ENCODE measurements around the gene KPNA2. TPM values are rescaled to one million over a fixed set of nuclear protein-coding genes. Genes with fewer than 3 reads are reported as not detected.
"Not testable (repeated sequence)": the region's sequence is repeated elsewhere in the genome, so short reads cannot be mapped to it uniquely, and the experiment has no call there.

KPNA2 gene
- total RNA-seq, 4 donors from 2014 or later = 7.1 to 68.9 (median 39.2) TPM

DNA sequence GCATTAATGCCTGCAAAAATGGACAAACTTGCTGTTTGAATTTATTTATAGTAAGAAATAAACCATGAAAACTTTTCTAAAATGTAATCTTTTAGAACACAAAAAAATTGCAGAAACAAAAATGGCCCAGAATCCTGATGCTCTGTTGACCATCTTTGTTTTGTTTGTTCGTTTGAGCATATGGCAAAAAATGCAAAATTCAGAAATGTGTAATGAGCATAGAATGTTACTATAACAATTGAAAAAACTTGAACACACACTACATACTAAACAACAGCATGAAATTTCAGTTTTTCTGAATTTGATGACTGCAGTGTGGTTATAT, 1.1 kb upstream of the KPNA2 start:
- Histone ChIP-seq H3K9me3 (no peaks in the 10 kb centered on the region), H3K4me1 (peaks cover 3 to 4% of the 10 kb centered on the region in 2 donors), H3K4me3 (no peak overlapping the region), H3K27me3 (no peaks in the 10 kb centered on the region), H3K36me3 (no peaks in the 10 kb centered on the region), H3K27ac (peak overlapping the region in 1 of 2 donors; percentile 49)
- intact Hi-C loops (cut with DNase I; ENCODE audit: low total_unique reads) = no loop called here
- no peak for DNase-seq
- no peak for TF ChIP-seq POLR2A (IDR thresholded peaks at IDR 0.05)
- TF ChIP-seq, protein P1, sequence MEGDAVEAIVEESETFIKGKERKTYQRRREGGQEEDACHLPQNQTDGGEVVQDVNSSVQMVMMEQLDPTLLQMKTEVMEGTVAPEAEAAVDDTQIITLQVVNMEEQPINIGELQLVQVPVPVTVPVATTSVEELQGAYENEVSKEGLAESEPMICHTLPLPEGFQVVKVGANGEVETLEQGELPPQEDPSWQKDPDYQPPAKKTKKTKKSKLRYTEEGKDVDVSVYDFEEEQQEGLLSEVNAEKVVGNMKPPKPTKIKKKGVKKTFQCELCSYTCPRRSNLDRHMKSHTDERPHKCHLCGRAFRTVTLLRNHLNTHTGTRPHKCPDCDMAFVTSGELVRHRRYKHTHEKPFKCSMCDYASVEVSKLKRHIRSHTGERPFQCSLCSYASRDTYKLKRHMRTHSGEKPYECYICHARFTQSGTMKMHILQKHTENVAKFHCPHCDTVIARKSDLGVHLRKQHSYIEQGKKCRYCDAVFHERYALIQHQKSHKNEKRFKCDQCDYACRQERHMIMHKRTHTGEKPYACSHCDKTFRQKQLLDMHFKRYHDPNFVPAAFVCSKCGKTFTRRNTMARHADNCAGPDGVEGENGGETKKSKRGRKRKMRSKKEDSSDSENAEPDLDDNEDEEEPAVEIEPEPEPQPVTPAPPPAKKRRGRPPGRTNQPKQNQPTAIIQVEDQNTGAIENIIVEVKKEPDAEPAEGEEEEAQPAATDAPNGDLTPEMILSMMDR (IDR thresholded peaks at IDR 0.05) = no peak

DNA sequence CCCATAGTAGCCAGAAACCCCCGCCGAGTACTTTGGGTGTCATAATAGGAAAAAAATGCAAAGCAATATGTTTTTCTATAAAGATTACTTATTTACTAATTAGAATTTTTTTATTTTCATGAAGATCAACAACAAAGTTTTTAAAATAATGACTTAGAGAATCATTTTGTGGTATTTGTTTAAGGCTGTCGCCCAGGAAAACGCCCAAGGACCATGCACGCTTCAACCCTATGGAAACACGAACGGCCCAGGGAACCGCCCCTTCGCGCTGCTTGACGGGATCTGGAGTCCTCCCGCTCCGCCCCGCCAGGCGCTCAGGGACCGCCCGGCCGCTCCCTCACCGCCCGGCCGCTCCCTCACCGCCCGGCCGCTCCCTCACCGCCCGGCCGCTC, 408 bp upstream of the KPNA2 start:
- TF ChIP-seq, protein P1 (IDR thresholded peaks at IDR 0.05) = peak in 1 of 4 experiments; percentile 28
- TF ChIP-seq POLR2A (IDR thresholded peaks at IDR 0.05) = no peak
- Histone ChIP-seq H3K36me3 (no peaks in the 10 kb centered on the region), H3K9me3 (no peaks in the 10 kb centered on the region), H3K4me1 (peaks cover 3 to 4% of the 10 kb centered on the region in 2 donors), H3K27ac (peak overlapping the region in 1 of 2 donors; percentile 49), H3K27me3 (no peaks in the 10 kb centered on the region), H3K4me3 (peak overlapping the region; percentile 26 to 41)
- intact Hi-C loops (cut with DNase I; ENCODE audit: low total_unique reads) = no loop called here
- peak; percentile 89 to 91 for DNase-seq

DNA sequence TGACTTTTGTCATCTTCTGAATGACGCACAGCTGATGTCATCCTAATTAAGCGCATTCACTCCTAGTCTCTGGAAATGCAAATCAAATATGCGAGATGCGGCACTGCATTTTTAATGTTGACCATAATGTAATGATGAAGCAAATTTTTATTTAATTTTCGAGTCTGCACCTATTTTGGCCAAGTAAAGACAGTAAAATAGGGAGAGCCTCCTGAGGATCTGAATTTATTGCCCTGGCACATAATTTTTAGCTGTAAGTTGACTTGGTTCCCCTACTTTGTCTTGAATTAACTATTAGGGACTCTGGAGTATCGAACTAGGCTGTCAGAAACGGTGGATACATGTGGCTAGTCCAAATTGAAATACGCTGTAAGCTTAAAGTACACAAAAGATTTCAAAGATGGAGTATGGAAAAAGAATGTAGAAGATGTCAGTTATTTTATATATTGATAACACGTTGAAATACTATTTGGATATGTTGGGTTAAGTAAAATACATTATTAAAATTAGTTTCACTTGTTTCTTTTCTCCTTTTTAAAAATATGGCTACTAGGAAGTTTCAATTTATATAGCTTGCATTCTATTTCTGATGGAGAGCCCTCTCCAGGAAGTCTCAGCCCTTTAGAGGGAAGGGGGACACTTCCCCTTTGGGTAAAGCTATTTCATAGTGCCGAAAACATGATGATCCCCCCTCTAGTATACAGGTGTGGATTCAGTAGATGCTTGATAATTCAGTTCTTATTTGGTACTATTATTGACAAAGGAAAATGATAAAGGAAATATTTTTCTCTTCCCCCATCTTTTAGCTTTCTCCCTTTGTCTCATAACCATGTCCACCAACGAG, 991 bp downstream of the KPNA2 start:
- H3K27me3 ChIP-seq = no peaks in the 10 kb centered on the region
- intact Hi-C loops (cut with DNase I; ENCODE audit: low total_unique reads) = no loop called here
- H3K27ac ChIP-seq = peak overlapping the region; percentile 71 to 75
- H3K4me3 ChIP-seq = peak overlapping the region; percentile 76 to 90
- no peaks in the 10 kb centered on the region for H3K9me3 ChIP-seq
- no peaks in the 10 kb centered on the region for H3K36me3 ChIP-seq
- peaks cover 3 to 4% of the 10 kb centered on the region in 2 donors for H3K4me1 ChIP-seq
- no peak for DNase-seq
- TF ChIP-seq, protein P1 (IDR thresholded peaks at IDR 0.05) = peak in 1 of 4 experiments; percentile 3
- no peak for TF ChIP-seq POLR2A (IDR thresholded peaks at IDR 0.05)

DNA sequence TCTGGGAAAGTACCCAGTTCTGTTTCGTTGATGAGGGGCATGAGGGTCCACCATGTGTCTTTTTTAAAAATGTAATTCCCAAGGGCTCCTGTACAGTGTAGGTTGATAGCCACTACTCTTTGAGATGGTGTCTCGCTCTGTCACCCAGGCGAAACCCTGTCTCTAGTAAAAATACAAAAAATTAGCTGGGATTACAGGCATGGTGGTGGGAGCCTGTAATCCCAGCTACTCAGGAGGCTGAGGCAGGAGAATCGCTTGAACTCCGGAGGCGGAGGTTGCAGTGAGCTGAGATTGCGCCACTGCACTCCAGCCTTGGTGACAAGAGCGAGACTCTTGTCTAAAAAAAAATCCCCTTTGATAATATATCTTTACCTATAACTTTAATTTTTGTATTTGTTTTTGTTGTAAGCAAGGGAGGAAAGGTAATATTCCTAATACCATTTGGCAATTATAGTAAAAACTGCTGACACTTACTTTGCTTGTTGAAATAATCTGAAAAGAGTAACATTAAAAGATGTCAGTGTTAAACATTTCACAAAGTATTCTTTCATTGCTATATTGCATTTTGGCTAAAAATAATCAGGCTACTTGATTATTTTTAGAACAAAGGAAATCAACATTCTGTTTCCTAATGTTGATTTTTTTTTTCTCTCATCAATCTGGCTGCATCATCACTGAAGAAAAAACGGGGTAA, 11.8 kb downstream of the KPNA2 start:
- no peak for DNase-seq
- intact Hi-C loops (cut with DNase I; ENCODE audit: low total_unique reads) = no loop called here
- Histone ChIP-seq H3K36me3 (no peaks in the 10 kb centered on the region), H3K4me1 (peaks cover 0 to 10% of the 10 kb centered on the region in 2 donors), H3K27me3 (no peaks in the 10 kb centered on the region), H3K4me3 (no peak overlapping the region), H3K9me3 (no peaks in the 10 kb centered on the region), H3K27ac (peak overlapping the region; percentile 37 to 49)
- TF ChIP-seq, protein P1 (IDR thresholded peaks at IDR 0.05) = no peak
- TF ChIP-seq POLR2A (IDR thresholded peaks at IDR 0.05) = no peak

DNA sequence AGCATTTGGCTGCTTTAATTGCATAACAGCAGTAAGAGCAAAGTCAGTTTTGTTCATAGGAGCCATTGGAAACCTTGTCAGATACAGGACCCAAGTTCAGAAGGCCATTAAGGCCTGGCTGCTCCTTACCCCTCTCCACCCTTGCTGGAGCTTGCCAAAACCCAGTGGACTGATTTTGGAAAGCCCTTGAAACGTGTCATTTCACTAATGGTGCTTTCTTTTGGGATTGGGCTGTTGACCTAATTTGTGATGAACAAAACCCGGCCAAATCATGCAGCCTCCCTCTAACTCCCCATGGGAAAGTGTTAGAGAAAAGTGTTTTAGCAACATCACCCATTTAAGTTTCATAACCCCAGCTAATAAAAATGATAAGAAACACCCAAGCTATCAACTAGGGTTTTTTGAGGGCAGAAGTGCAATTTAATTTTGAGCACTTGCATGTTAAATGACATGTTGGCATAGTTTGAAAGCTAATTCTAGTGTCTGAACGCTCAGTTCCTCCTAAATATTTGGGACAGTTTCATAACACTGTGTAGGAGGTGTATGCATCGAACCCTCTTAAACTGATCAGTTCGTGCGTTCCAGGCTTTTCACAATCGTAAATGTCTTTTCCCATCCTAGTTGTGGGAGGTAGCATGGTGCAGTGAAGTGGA, 12.5 kb downstream of the KPNA2 start:
- H3K9me3 ChIP-seq; H3K27me3 ChIP-seq; H3K4me3 ChIP-seq; H3K36me3 ChIP-seq; intact Hi-C loops (cut with DNase I; ENCODE audit: low total_unique reads); H3K4me1 ChIP-seq: not testable (repeated sequence)
- DNase-seq = peak; percentile 49 to 52
- peak overlapping the region; percentile 37 to 49 for H3K27ac ChIP-seq

Data from uterus (tissue), 4 donors.